Measurements from ENCODE around the gene ANKFN1.

The ANKFN1 gene

DNA sequence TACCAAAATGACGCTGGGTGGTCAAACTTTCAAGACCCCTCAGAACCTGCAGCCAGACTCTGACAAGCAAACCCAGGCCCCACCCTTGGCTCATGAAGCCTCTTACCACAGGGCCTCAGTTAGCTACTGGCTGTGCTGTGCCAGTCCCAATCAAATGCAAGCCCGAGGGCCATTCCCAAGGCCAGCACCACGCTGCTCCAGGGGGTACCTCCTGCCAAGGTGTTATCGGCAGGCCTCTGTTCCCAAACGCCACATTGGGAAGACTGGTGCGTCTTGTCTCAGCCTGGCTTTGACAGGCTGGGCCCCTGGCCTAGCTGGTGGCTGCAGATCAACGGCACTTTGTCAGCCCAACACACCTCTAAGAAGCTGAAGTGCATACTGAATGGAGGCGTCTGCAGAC lies 404.4 kb downstream of the ANKFN1 start:
- TF ChIP-seq, protein P1, sequence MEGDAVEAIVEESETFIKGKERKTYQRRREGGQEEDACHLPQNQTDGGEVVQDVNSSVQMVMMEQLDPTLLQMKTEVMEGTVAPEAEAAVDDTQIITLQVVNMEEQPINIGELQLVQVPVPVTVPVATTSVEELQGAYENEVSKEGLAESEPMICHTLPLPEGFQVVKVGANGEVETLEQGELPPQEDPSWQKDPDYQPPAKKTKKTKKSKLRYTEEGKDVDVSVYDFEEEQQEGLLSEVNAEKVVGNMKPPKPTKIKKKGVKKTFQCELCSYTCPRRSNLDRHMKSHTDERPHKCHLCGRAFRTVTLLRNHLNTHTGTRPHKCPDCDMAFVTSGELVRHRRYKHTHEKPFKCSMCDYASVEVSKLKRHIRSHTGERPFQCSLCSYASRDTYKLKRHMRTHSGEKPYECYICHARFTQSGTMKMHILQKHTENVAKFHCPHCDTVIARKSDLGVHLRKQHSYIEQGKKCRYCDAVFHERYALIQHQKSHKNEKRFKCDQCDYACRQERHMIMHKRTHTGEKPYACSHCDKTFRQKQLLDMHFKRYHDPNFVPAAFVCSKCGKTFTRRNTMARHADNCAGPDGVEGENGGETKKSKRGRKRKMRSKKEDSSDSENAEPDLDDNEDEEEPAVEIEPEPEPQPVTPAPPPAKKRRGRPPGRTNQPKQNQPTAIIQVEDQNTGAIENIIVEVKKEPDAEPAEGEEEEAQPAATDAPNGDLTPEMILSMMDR (IDR thresholded peaks at IDR 0.05; ENCODE audit: control insufficient read depth, insufficient read depth, low read depth, low read length, missing control alignments): no peak
- no peak for DNase-seq (ENCODE audit: low read depth)
- H3K4me3 ChIP-seq (ENCODE audit: control insufficient read depth, low read depth, low read length): no peak overlapping the region

GRCh38 chr17:56558088-56558487 lies 404.8 kb downstream of the ANKFN1 start:
- no peak overlapping the region for H3K4me3 ChIP-seq (ENCODE audit: control insufficient read depth, low read depth, low read length)
- DNase-seq (ENCODE audit: low read depth): no peak
- TF ChIP-seq, protein P1 (IDR thresholded peaks at IDR 0.05; ENCODE audit: control insufficient read depth, insufficient read depth, low read depth, low read length, missing control alignments): no peak
